GM19324 (cell line): ENCODE data around the gene FBXO47.

Source experiments
- ATAC-seq: cut with Tn5 transposase; IDR thresholded peaks from one replicate; pipeline ENCODE4 v1.9.1; 2021; ENCODE audit warnings: mild to moderate bottlenecking, moderate library complexity; ENCODE audit not compliant: unreplicated experiment, low FRiP score

FBXO47 gene, protein sequence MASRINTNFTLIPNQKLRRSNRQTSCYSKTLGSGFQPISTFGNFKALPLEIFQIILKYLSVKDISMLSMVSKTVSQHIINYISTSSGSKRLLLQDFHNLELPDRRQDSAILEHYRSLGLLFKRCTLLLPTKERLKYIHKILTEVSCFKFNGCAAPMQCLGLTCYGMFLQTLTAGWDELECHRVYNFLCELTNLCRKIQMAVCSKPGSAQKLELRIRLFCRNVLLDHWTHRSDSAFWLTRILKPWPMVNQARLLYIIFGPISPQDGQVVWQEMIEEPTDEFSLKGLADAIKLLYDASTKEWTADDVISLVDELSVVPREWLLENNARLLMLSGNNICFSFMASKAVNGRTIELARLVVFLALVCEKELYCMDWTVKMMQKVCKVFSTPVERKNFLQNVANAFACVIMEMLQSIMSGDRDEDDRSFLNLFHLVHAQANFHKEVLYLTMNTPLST

GRCh38 chr17:38967290-38967738, at the start of gene FBXO47:
Gene FBXO47 (minus strand): TSS chr17:38967403. CDS start chr17:38963025, 4,378 bp downstream.
- ATAC-seq: no peak

GRCh38 chr17:39016193-39017153, 49.3 kb upstream of the FBXO47 start:
- ATAC-seq: no peak

DNA sequence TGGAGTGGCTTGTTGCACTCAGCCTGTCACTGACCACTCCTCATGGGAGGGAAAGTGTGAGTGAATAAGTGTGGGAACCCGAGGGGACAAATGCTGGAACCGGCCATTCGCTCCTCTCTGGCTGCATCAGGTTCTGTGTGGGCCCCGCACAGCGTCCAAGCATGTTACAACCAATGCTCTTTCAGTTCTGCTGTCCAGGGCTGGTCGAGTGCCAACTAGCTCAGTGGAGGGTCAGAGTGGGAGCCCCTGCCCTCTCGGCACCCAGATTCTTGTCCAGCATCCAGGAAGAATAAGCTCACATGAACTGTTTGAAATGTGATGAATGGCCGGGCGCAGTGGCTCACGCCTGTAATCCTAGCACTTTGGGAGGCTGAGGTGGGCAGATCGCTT, 48.3 kb upstream of the FBXO47 start:
- ATAC-seq: no peak

- no peak for ATAC-seq
Measured at GRCh38 chr17:39014795-39015545, 47.8 kb upstream of the FBXO47 start.

- no peak for ATAC-seq
Measured at GRCh38 chr17:39014044-39014794, 47.0 kb upstream of the FBXO47 start.

GRCh38 chr17:39012725-39013124, 45.5 kb upstream of the FBXO47 start:
- no peak for ATAC-seq

GRCh38 chr17:39011907-39012468, 44.8 kb upstream of the FBXO47 start:
- no peak for ATAC-seq

- ATAC-seq: no peak
Measured at GRCh38 chr17:39009581-39010001, 42.4 kb upstream of the FBXO47 start.

DNA sequence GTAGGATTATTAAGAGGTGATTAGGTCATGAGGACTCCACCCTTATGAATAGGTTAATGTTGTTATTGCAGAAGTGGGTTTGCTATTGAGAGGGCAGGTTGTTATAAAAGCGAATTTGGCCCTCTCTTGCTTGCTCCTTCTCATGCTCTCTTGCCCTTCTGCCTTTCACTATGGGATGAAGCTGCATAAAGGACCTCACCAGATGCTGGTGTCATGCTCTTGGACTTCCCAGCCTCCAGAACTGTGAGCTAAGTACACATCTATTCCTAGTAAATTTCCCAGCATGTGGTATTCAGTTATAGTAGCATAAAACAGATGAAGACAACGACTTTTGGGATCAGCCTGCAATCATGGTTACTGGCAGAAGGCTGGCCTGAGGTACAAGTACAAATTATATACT, 41.4 kb upstream of the FBXO47 start:
- no peak for ATAC-seq

DNA sequence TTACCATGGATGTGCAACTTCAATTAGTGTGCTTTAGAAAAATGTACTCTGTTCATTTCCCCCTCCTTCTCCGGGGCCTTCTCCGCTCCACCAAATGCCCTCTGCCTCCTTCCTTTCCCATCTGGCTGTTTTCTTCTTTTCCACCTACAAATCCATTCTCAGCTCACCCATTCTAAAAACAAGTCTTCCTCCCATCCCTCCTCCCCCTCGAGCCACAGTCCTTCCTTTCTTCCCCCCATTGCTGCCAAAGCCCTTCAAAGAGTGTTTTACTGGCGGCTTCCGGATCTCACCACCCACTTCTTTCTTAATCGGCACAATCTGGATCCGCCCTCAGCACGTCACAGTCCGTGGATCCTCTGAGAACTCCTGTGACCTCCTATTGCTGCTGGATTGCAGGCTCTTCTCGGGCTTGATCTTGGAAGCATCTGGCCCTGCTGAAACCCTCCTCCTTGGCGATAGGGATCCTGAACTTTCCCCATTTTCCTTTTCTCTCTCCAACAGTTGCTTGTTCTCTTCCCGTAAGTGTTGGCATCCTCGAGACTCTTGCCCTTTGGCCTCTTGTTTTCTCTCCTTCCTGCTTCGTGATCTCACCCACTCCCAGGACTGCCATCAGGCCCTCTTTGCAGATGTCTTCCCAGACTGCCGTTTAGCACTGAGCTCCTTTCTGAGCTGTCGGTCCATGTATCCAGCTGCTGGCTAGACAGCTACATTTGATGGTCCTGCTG, 36.0 kb upstream of the FBXO47 start:
- no peak for ATAC-seq

DNA sequence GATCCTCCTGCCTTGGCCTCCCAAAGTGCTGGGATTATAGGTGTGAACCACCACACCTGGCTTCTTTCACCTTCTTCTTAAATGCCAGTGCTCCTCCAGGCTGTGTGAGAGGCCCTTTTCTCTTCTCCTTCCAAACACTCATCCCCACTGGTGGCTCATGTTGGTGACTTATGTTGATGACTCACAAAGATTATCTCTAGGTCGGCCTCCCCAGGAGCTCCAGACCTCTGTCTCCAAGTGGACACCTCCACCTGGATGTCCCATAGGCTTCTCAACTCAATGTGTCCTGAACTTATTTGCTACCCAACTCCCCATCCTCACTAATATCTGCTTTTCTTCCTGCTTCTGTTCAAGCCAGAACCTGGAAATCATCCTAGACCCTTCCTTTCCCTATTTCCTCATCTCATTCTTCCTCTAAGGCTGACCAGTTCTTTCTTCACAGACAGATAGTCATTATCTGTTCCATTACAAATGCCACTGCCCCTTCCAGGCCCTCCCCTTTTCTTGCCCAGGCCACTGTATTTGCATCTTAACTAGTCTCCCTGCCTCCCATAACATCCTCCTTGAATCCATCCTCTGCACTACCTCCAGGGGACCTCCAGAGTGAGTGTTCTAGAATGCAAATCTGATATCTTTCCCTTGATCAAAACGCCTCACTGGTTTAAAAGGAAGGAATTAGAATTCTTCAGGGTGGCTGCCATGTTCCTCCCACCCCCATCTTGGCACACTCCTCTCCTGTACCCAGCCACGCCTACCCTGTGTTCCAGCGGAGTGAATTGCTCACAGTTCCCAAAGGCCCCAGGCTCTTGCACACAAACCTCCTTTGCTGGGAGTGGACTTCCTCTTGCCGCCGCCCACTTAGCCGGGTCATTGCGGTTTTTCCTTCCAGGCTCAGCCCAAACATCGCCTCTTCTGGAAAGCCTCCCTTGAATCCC, 34.8 kb upstream of the FBXO47 start:
- ATAC-seq: no peak

DNA sequence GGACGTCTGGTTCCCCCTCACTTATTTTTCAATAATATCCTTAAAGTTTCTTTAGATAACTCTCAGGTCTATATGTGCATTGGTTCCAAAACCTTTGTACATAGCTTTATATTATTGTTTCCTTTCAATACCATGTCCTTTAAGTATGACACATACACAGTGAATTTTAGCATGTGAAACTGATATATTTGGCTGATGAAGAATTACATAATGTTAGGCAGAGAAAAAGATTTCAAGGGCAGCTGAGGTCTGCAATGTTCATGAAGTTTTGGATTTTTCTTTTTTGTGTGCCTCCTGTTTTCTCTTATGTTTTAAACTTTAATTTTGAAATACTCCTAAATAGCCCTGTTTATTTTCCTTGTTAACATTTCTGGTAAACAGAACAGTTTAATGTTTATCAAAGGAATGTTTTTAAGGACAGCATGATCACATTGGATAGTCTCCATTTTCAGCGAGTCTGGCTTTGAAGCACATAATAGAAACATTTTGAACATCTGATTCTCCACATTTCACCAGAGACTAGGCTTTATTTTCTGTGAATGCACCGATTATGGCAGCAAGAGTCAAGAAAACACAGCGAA, 32.9 kb upstream of the FBXO47 start:
- ATAC-seq: no peak

DNA sequence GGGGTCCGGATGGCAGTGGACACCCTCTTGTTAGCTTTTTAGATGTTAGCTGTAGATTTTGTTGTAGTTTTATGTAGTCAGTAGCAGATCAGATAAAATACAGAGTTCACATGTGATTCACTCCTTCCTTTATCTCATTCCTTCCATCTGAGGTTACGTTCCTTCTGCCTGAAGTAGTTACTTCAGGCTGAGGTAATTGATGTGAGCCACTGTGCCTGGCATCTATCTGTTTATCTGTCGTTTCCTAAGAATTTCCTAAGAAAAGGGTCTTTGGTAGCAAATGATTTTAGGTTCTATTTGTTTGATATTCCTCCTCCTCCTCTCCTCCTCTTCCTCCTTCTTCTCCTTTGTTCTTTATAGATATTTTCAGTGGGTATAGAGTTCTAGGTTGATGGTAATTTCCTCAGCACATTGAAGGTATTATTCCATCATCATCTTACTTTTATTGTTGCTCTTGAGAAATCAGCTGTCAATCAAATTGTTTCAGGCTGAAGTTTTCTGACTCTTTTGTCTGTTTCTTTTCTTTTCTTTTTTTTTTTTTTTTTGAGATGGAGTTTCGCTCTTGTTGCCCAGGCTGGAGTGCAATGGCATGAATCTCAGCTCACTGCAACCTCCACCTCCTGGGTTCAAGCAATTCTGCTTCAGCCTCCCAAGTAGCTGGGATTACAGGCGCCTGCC, 29.6 kb upstream of the FBXO47 start:
- ATAC-seq: no peak

- ATAC-seq: no peak
Measured at GRCh38 chr17:38994026-38994425, 26.8 kb upstream of the FBXO47 start.

- ATAC-seq: no peak
Measured at GRCh38 chr17:38984666-38985065, 17.5 kb upstream of the FBXO47 start.

GRCh38 chr17:38982858-38983746, 15.9 kb upstream of the FBXO47 start:
- no peak for ATAC-seq
